ENCODE measurements around the gene IRS2. TPM values are rescaled to one million over a fixed set of nuclear protein-coding genes. Genes with fewer than 3 reads are reported as not detected.
A peak's percentile ranks its signal among the peaks of the same experiment; 100 is the strongest.

IRS2 gene
- total and polyA plus RNA-seq, 2 of the 8 experiments (the other 6 are each of a cell fraction or from before 2014, with no cell fraction given), result 2.6 to 17.0 TPM

- H2BK120ac ChIP-seq (replicated peaks; ENCODE audit: low read depth, low read length), result no peak overlapping the region
- H3K23me2 ChIP-seq (ENCODE audit: low read depth, low read length), result no peaks in the 10 kb centered on the region
- no peaks in the 10 kb centered on the region for H3K79me1 ChIP-seq (ENCODE audit: low read depth, low read length)
- H3K36me3 ChIP-seq (ENCODE audit: control insufficient read depth in 2 of 4, insufficient read depth in 4 of 4, low read length in 3 of 4), result no peaks in the 10 kb centered on the region
- no peak overlapping the region for H3K56ac ChIP-seq (replicated peaks; ENCODE audit: insufficient read length, low read depth, low read length)
- no peak overlapping the region for H4K91ac ChIP-seq (replicated peaks; ENCODE audit: insufficient read length, low read length)
- no peak overlapping the region for H2BK12ac ChIP-seq (ENCODE audit: low read depth, low read length)
- no peak overlapping the region for H4K8ac ChIP-seq (ENCODE audit: extremely low read depth, insufficient read depth, low read length)
- 79% methylated on average over 5 of the region's 5 CpGs; no CpG with 5 or more reads in 1 of the 2 experiments for WGBS, 2 experiments (ENCODE audit: extremely low coverage in 1 of 2, insufficient coverage in 1 of 2, insufficient read length in 1 of 2, insufficient replicate concordance in 2 of 2, low coverage in 1 of 2, low lambda C conversion rate in 2 of 2, missing lambda C conversion rate in 1 of 2)
- no peak for DNase-seq (ENCODE audit: low read depth in 1 of 2, low spot score in 2 of 2)
- no peaks in the 10 kb centered on the region; a peak in 1 of 4 replicates for H3K9me3 ChIP-seq (ENCODE audit: insufficient read depth in 2 of 2, low read depth in 1 of 2, low read length in 1 of 2)
- FAIRE-seq, result no peak
- no peak overlapping the region for H2AFZ ChIP-seq (ENCODE audit: low read length)
- POLR2A ChIA-PET (ENCODE audit: partially characterized antibody), result no interaction called here
- H3K27me3 ChIP-seq (replicated peaks in 1 of 4; ENCODE audit: control insufficient read depth in 3 of 4, extremely low read depth in 1 of 4, insufficient read depth in 3 of 4, low read length in 3 of 4), result no peaks in the 10 kb centered on the region
- no peaks in the 10 kb centered on the region for H4K20me1 ChIP-seq (replicated peaks in 1 of 2; ENCODE audit: control insufficient read depth in 1 of 2, insufficient read depth in 2 of 2, low read length in 2 of 2)
- H3K79me2 ChIP-seq (ENCODE audit: control insufficient read depth in 1 of 2, insufficient read depth in 2 of 2, low read length in 2 of 2), result no peaks in the 10 kb centered on the region
- no peak overlapping the region for H3K9ac ChIP-seq (replicated peaks in 1 of 4; ENCODE audit: extremely low read depth in 1 of 4, low read depth in 3 of 4, low read length in 3 of 4)
- no peak overlapping the region for H3K23ac ChIP-seq (ENCODE audit: insufficient read length)
- H2BK20ac ChIP-seq (ENCODE audit: low read length), result no peak overlapping the region
- H2BK15ac ChIP-seq (ENCODE audit: low read length), result no peak overlapping the region
- H3K27ac ChIP-seq (ENCODE audit: low read depth, low read length), result no peak overlapping the region
- CTCF ChIA-PET (ENCODE audit: partially characterized antibody), result no interaction called here
- H3K4ac ChIP-seq (replicated peaks; ENCODE audit: insufficient read length, low read depth, low read length), result no peak overlapping the region
- no peak overlapping the region for H3K4me3 ChIP-seq (ENCODE audit: extremely low read depth in 1 of 4, insufficient read depth in 2 of 4, low read depth in 3 of 4, low read length in 4 of 4)
- H4K5ac ChIP-seq (ENCODE audit: insufficient read length, low read depth, low read length), result no peak overlapping the region
- no peak overlapping the region for H3K18ac ChIP-seq (ENCODE audit: extremely low read depth, low read length)
- 0 out of 2 replicates have a peak overlapping the region, but pooled peaks have one; percentile 35 for H2BK5ac ChIP-seq (ENCODE audit: low read depth, low read length)
- no peak overlapping the region for H2AK5ac ChIP-seq (ENCODE audit: low read depth, low read length)
- H3K4me1 ChIP-seq (replicated peaks in 1 of 4; ENCODE audit: control insufficient read depth in 3 of 4, insufficient read depth in 4 of 4, low read length in 3 of 4), result no peaks in the 10 kb centered on the region
- peak overlapping the region; percentile 66 for H3K14ac ChIP-seq (ENCODE audit: insufficient read length)
- H3K4me2 ChIP-seq (ENCODE audit: insufficient read depth in 1 of 2, low read depth in 2 of 2, low read length in 2 of 2), result no peak overlapping the region
- TF ChIP-seq POU5F1 (IDR thresholded peaks at IDR 0.05; ENCODE audit: low read depth, low read length) (no peak), RBBP5 (IDR thresholded peaks at IDR 0.05; ENCODE audit: borderline replicate concordance, low read depth, low read length) (no peak)
These were observed 48.8 kb downstream of the IRS2 start for GRCh38 chr13:109737606-109738005.

Measured in H1 (cell line).